OCI-LY7 (cell line): ENCODE measurements around the gene ZNF827. TPM values are rescaled to one million over a fixed set of nuclear protein-coding genes. Genes with fewer than 3 reads are reported as not detected.
A peak's percentile ranks its signal among the peaks of the same experiment; 100 is the strongest.

Source experiments
- Bru-seq: library from RNA; stranded (reverse); fragments of 400-500 nt; gene quantifications from one replicate; lab custom pipeline; 2021; lab: Mats Ljungman, UMichigan
- BruChase-seq, 2 experiments: library from RNA; stranded (reverse); fragments of 400-500 nt; gene quantifications; one replicate each; lab custom pipeline; 2021; lab: Mats Ljungman, UMichigan
- BruUV-seq: library from RNA; stranded (reverse); fragments of 400-500 nt; replicated peaks from 2 replicates; lab custom pipeline; 2021; lab: Mats Ljungman, UMichigan
- CTCF ChIA-PET: fragments of 300-600 bp; sonication (Branson Sonifier 250); formaldehyde crosslinking; loops from one replicate; lab custom pipeline; 2022; ENCODE audit warnings: antibody characterized with exemption; ENCODE audit not compliant: unreplicated experiment; lab: Charles Lee
- POLR2A ChIA-PET: fragments of 300-600 bp; sonication (Branson Sonifier 250); formaldehyde crosslinking; loops from one replicate; lab custom pipeline; 2022; ENCODE audit warnings: antibody characterized with exemption; lab: Charles Lee
- DNase-seq: peaks from one replicate; pipeline ENCODE4 v3.0.0-alpha.2; 2015; ENCODE audit warnings: low spot score
- H2AFZ ChIP-seq: fragments of 200-600 bp; sonication (generic), shearing (Covaris generic); 2 replicates; pipeline ENCODE4 v1.6.1; 2014; ENCODE audit warnings: mild to moderate bottlenecking, antibody characterized with exemption, low read length, moderate library complexity
- H3K27ac ChIP-seq: fragments of 200-600 bp; sonication (generic); 2 replicates; pipeline ENCODE4 v1.5.1; 2014; ENCODE audit warnings: mixed run types, low read depth, mild to moderate bottlenecking, moderate library complexity, low read length, inconsistent platforms; ENCODE audit not compliant: poor library complexity, severe bottlenecking
- H3K36me3 ChIP-seq: fragments of 200-600 bp; sonication (generic); 2 replicates; pipeline ENCODE4 v1.6.1; 2014; ENCODE audit warnings: mild to moderate bottlenecking, antibody characterized with exemption, low read length, moderate library complexity, mixed read lengths; ENCODE audit not compliant: insufficient read depth
- H3K4me1 ChIP-seq: fragments of 200-600 bp; sonication (generic); 2 replicates; pipeline ENCODE4 v1.5.1; 2014; ENCODE audit warnings: mild to moderate bottlenecking, low read length; ENCODE audit not compliant: insufficient read depth, poor library complexity, severe bottlenecking
- H3K4me2 ChIP-seq: fragments of 200-600 bp; sonication (generic); 2 replicates; pipeline ENCODE4 v1.6.1; 2014; ENCODE audit warnings: mild to moderate bottlenecking, low read length
- H3K4me3 ChIP-seq: fragments of 200-600 bp; sonication (generic); 2 replicates; pipeline ENCODE4 v1.5.1; 2014; ENCODE audit warnings: mild to moderate bottlenecking, low read depth, low read length; ENCODE audit not compliant: poor library complexity, severe bottlenecking
- H3K79me2 ChIP-seq: fragments of 200-600 bp; sonication (generic); 2 replicates; pipeline ENCODE4 v1.6.1; 2016; ENCODE audit warnings: low read depth, mild to moderate bottlenecking, low read length, moderate library complexity, mixed read lengths; ENCODE audit not compliant: insufficient read depth
- H3K9me2 ChIP-seq: fragments of 200-600 bp; sonication (generic); 2 replicates; pipeline ENCODE4 v1.6.1; 2016; ENCODE audit warnings: mild to moderate bottlenecking, low read length, mixed read lengths; ENCODE audit not compliant: insufficient read depth
- H3K9me3 ChIP-seq: fragments of 200-600 bp; sonication (generic); 2 replicates; pipeline ENCODE4 v1.6.1; 2014; ENCODE audit warnings: mild to moderate bottlenecking, mixed run types, low read length, mixed read lengths
- H4K20me1 ChIP-seq: fragments of 200-600 bp; sonication (generic); 2 replicates; pipeline ENCODE4 v1.6.1; 2014; ENCODE audit warnings: mild to moderate bottlenecking, antibody characterized with exemption, low read length, moderate library complexity, mixed read lengths; ENCODE audit not compliant: insufficient read depth
- EZH2phosphoT487 ChIP-seq: fragments of 200-600 bp; sonication (generic); IDR thresholded peaks from 2 replicates; pipeline ENCODE4 v1.6.1; 2018; ENCODE audit warnings: low read depth, borderline replicate concordance, mild to moderate bottlenecking, mixed run types, antibody characterized with exemption, low read length, moderate library complexity, mixed read lengths
- intact Hi-C: fragments of 100-400 bp; cut with micrococcal nuclease; formaldehyde crosslinking; loops from one replicate; pipeline ENCODE4 v1.10.0; 2022; ENCODE audit not compliant: unreplicated experiment
- long read RNA-seq: library from polyadenylated mRNA; stranded (forward); transcript quantifications from one replicate; pipeline ENCODE4 v2.0.0, GENCODE V29; 2022
- total RNA-seq, 2 experiments: library from RNA; depleted of rRNA in 1 of 2; stranded (reverse); fragments of >200 nt in 1 of 2; shearing (Covaris generic) in 1 of 2; gene quantifications; 2 replicates each; pipeline ENCODE4 v1.2.3, GENCODE V29; 2014 to 2022
- TF ChIP-seq, protein P1 (sequence below): fragments of 200-600 bp; sonication (generic); conservative IDR thresholded peaks from 2 replicates; pipeline ENCODE4 v1.5.1; 2014; ENCODE audit warnings: mild to moderate bottlenecking, antibody characterized with exemption, low read length, moderate library complexity, mixed read lengths

Gene ZNF827, protein sequence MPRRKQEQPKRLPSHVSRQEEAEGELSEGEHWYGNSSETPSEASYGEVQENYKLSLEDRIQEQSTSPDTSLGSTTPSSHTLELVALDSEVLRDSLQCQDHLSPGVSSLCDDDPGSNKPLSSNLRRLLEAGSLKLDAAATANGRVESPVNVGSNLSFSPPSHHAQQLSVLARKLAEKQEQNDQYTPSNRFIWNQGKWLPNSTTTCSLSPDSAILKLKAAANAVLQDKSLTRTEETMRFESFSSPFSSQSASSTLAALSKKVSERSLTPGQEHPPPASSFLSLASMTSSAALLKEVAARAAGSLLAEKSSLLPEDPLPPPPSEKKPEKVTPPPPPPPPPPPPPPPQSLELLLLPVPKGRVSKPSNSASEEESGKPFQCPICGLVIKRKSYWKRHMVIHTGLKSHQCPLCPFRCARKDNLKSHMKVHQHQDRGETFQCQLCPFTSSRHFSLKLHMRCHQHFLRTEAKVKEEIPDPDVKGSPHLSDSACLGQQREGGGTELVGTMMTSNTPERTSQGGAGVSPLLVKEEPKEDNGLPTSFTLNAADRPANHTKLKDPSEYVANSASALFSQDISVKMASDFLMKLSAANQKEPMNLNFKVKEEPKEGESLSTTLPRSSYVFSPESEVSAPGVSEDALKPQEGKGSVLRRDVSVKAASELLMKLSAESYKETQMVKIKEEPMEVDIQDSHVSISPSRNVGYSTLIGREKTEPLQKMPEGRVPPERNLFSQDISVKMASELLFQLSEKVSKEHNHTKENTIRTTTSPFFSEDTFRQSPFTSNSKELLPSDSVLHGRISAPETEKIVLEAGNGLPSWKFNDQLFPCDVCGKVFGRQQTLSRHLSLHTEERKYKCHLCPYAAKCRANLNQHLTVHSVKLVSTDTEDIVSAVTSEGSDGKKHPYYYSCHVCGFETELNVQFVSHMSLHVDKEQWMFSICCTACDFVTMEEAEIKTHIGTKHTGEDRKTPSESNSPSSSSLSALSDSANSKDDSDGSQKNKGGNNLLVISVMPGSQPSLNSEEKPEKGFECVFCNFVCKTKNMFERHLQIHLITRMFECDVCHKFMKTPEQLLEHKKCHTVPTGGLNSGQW
- total RNA-seq (2014; rRNA removed; shearing (Covaris generic)) (15.1 and 24.6 TPM in 2 replicates), total RNA-seq (2022) (39.8 and 42.9 TPM in 2 replicates), Bru-seq, nascent RNA (percentile 92 among the genes with signal in this experiment), BruChase-seq, experiment 1, labeled RNA remaining after a 6-hour chase (percentile 85 among the genes with signal in this experiment), BruChase-seq, experiment 2, labeled RNA remaining after a 2-hour chase (percentile 80 among the genes with signal in this experiment)
- long read RNA-seq, partial matches to known transcripts: 2 of 9 reads
- long read RNA-seq, other reads (novel, unspliced or antisense): 7 of 9 reads

DNA sequence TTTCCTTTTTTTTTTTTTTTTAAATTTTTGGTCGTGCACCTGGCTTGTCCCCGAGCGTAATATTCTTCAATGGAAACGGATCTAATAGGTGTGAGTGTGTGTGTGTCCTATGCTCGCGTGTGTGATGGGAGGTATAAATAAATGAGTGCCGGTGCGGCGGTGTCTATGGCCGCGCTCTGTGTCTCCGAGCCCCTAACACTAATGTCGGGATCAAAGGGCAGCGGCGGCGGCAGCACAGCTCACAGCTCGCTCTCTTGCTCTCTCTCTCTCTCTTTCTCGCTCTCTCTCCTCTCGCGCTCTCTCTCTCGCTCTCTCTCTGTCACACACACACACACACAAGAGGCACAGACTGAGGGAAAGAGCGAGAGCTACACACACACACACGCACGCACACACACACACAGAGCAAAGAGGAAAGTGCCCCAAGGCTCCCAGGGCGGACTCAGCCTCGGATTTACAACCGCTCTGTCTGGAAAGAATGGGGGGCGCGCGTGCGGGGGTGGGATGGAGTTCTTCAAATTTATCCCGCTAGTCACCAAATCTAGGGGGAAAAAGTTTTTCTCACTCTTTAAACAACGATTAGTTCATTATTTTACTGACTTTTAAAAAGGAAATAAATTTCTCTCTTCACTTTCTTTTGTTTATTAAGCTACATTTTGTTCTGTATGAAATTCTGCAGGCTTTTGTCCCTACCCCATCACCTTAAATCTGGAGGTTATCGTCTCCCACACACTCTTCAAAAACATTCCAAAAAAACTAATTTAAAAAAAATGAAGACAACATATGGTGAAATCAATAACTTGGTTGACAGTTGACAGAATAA lies at the start of gene ZNF827:
Gene ZNF827 (minus strand): TSS at position 206 of the 823 bp plus-strand sequence. CDS start 416 bp downstream, outside the sequence.
- Histone ChIP-seq H3K4me3 (peak within 1 kb of the TSS; percentile 87), H3K4me1 (peaks cover 37% of the 10 kb centered on the region), H4K20me1 (no peaks in the 10 kb centered on the region), H3K4me2 (peak within 1 kb of the TSS; percentile 64), H3K36me3 (peaks cover 3% of the 10 kb centered on the region; the same call in 1 of the 2 replicates), H2AFZ (peak within 1 kb of the TSS; percentile 72), H3K79me2 (peaks cover 30% of the 10 kb centered on the region), H3K27ac (peak within 1 kb of the TSS; percentile 92), H3K9me2 (no peaks in the 10 kb centered on the region), H3K9me3 (no peaks in the 10 kb centered on the region)
- ChIA-PET POLR2A (interaction anchor here (0.6 to 1.7 kb wide), 17 partner anchors 9 to 1891 kb away, joined by 3 to 6 read pairs (median 4); no protein-coding TSS in a partner anchor), CTCF (interaction anchor here (0.5 kb wide), 1 partner anchor 252 kb away, joined by 3 read pairs; no protein-coding TSS in a partner anchor)
- no TSS peak for BruUV-seq
- DNase-seq: peak; percentile 87
- intact Hi-C loops: loop anchor here (5.0 kb wide), 5 partner anchors 93 to 757 kb away; partner anchors contain the start of genes LSM6, OTUD4 and SMAD1
- TF ChIP-seq, protein P1, sequence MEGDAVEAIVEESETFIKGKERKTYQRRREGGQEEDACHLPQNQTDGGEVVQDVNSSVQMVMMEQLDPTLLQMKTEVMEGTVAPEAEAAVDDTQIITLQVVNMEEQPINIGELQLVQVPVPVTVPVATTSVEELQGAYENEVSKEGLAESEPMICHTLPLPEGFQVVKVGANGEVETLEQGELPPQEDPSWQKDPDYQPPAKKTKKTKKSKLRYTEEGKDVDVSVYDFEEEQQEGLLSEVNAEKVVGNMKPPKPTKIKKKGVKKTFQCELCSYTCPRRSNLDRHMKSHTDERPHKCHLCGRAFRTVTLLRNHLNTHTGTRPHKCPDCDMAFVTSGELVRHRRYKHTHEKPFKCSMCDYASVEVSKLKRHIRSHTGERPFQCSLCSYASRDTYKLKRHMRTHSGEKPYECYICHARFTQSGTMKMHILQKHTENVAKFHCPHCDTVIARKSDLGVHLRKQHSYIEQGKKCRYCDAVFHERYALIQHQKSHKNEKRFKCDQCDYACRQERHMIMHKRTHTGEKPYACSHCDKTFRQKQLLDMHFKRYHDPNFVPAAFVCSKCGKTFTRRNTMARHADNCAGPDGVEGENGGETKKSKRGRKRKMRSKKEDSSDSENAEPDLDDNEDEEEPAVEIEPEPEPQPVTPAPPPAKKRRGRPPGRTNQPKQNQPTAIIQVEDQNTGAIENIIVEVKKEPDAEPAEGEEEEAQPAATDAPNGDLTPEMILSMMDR: 0 out of 2 replicates have a peak, but pooled peaks have one; percentile 12
- TF ChIP-seq EZH2phosphoT487: no peak

DNA sequence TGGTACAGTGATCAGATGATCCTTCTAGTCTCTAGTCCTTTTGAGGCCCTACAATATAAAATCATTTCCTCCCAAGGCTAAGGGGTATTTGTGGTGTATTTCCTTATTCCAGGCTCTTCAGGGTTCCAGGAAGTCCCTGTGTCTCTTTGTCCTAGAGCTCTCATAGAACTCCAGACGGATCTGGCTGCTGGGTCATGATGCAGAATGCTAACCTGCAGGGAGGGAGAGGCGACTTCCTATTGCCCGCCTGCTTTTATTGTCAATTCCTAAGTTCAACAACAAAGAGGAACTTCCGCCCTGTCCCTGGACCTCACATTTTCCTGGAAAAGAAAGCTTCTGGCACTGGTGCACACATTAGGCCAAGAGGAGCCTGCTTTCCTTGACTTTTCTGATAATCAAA lies 45.9 kb upstream of the ZNF827 start:
- BruUV-seq: no TSS peak
- POLR2A ChIA-PET: interaction anchor here (0.6 kb wide), 1 partner anchor 9 kb away, joined by 3 read pairs; no protein-coding TSS in a partner anchor
- H4K20me1 ChIP-seq: no peaks in the 10 kb centered on the region

More for the DNA sequence above, 45.9 kb upstream of the ZNF827 start:
- DNase-seq: no peak
- Histone ChIP-seq H3K4me3 (no peak overlapping the region), H3K9me2 (no peaks in the 10 kb centered on the region), H3K36me3 (no peaks in the 10 kb centered on the region), H3K4me2 (no peak overlapping the region), H3K27ac (no peak overlapping the region), H3K79me2 (no peaks in the 10 kb centered on the region), H2AFZ (no peak overlapping the region), H3K4me1 (no peaks in the 10 kb centered on the region), H3K9me3 (no peaks in the 10 kb centered on the region)
- TF ChIP-seq, protein P1: no peak
- TF ChIP-seq EZH2phosphoT487: no peak
- CTCF ChIA-PET: no interaction called here
- intact Hi-C loops: no loop called here
